ENCODE results near the gene DHRS11.
A peak's percentile ranks its signal among the peaks of the same experiment; 100 is the strongest.

Gene DHRS11

DNA sequence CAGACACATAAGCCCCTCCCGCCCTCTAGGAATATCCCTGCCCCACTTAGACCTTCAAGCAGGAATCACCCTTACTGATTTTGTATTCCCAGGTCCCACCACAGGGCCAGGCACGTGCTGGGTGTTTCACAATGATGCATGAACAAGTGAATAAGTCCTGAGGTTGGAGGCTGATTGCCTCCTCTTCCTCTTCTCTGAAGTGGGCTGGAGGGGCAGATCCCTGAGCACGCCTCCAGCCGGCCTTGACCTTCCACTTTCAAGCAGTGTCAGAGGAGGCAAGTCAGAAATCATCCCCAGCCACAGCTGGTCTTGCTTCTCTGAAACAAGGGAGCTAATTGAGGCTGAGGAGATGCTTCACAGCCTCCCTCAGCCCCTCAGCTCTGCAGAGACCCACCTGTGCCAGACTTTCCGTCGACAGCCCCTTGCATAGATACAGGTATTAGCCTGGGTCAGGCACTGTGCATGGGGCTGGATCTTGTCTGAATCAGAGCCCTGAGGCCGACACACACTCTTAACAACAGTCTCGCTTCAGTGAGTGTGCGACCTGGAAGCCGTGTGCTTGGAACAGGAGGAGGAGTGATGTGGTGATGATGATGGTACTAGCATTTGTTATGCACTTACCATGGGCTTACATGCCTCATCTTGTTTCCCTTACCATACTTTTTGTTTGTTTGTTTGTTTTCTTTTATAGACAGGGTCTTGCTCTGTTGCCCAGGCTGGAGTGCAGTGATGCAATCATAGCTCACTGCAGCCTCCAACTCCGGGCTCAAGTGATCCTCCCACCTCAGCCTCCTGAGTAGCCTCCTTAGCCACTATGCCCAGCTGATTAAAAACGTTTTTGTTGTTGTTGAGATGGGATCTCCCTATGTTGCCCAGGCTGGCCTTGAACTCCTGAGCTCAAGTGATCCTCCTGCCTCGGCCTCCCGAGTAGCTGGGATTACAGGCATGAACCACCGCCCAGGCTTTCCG is 24.7 kb downstream of the DHRS11 start:
- no peak for DNase-seq

DNA sequence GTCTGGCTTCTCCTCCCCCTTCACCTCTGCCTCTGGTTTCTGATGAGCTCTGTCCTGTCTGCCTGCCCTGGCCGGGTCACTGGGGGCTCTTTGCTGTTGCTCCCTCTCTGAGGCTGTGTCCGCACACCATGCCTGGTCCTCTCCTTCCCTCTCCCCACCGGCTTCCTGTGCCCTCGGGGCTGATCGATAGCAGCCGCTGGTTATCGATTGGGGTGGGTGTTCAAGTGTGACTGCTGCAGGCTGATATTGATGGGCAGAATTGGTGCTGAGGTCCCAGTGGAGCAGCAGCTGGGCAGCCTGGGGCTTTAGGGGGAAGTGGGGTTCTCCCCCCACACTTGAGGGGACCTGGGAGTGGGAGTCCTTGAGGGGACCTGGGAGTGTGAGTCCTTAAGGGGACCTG is 26.1 kb downstream of the DHRS11 start:
- DNase-seq, result no peak

DNA sequence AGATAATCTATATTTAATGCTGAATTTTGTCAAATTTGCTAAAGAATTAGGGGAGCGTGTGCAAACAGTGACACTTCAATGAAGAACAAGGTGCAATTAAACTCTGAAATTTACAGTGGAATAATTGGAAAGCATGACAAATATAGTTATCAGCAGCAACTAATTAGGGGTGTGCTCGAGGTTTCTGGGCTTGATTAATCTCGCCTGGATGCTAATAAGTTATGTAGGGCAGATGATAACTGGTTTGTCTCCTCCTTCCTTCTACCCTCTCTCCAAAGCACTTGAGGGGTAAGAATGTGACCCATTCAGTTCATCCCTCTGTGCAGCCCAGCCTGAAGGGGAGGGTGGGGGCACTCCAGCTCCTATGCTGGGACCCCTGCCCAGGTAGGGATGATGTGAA is 31.6 kb downstream of the DHRS11 start:
- no peak for DNase-seq

DNA sequence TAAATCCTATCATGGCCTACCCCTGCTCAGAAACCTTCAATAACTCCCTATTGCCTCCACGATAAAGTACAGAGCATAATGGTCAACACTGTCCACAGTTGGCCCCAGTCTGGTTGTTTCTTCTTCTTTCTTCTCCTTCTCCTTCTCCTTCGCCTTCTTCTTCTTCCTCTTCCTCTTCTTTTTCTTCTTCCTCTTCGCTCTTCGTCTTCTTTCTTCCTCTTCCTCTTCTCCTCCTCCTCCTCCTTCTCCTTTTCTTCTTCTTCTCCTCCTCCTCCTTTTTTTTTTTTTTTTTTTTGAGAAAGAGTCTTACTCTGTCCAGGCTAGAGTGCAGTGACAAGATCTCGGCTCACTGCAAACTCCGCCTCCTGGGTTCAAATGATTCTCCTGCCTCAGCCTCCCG is 33.5 kb downstream of the DHRS11 start:
- DNase-seq, result no peak

DNA sequence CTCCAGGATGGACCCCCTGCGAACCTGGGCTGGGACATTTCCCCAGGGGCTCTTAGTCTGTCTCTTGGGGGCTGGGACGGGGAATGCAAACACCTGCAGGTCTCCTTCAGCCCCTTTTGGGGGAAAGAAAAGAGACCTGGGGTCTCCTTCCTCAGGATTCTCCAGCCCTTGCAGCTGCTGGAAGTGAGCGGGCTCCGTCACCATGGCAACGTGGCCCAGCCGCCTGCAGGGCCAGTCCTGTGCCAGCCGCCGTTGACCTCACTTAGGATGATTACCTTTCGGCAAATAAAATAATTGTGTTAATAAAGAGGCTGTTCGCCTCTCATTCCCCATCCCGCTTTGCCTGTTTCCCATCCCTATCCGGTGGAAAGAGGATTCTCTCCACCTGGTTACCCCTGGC is 35.4 kb downstream of the DHRS11 start:
- no peak for DNase-seq

DNA sequence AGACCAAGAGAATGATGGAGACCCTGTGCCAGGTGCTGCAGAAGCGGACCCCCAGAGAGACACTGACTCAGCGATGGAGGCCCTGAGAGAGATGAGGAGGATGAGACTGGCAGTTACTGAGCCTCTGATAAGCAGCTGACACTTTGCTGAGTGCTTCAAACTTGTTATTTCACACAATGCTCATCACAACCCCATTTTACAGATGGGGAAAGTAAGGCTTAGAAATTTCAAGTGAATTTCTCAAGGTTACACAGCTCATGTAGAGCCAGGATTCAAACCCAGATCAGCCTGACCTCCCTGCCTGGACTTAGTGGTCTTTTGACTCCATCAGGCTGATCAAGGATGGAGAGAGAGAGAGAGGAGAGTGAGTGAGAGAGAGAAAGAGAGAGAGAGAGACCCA is 36.9 kb downstream of the DHRS11 start:
- DNase-seq, result no peak

DNA sequence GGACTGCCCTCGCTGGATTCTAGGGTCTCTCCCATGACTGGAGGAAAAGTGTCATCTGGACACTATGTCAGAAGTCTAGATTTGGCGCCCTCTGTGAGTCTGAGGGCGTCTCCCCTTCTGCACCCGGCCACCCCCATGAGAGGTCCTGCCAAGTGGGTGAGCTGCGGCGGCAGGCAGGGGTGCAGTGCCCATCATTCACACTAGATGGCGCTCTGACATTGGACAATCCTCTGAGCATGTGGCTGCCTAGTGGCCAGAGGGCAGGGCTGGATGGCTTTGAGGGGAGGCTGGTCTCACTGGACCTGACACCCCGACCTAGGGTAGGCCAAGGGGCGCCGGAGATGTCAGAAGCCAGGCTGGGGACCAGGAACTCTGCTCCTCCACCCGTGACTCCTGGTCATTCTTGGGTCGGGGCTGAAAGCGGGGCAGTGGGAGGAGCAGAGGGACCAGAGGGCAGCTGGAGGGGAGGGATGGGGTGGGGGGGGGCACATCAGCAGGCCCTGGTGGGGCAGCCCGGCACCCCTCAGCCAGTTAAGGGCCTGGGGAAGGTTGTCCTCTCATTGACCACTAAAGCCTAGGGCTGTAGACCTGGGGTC is 37.7 kb downstream of the DHRS11 start:
- peak; percentile 86 for DNase-seq

DNA sequence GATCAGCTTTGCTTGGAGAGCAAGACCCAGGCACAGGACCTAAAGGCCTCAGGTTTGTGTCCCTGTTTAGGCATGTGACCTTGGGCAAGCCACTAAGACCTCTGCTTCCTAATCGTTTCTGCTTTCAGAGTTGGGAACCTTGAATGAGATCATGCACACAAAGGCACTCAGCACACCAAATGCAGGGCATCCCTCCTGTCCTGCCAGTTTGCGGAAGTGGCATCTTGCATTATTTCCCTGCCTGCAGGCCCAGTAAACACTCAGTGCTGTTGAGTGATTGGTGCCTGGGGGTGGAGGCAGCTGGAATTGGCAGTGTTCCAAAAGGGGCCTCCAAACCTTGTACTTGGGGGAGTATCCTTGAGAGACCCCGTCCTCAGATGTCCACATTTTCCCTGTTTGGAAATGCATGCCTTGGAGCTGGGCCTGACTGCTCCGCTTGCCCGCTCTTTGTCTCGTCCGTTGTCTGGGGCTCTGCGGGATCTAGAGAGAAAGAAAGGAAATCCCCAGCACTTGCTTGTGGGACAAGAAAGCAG is 38.4 kb downstream of the DHRS11 start:
- no peak for DNase-seq

DNA sequence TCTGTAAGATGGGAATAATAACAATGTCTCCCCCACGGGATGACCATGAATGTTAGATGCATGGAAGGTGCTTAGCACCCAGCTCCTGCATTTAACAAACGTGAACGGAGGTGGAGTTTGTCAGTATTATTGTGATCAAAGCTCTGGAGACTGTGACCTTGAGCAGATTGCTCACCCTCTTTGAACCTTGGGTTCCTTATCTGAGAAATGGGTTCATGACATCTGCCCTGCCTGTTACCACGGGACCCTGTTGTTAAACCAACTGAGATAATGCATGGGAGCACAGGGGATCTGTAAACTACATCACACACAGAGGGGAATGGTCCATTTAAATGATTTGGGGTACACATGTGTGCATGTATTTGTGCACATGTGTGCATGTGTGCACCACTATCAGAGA is 39.3 kb downstream of the DHRS11 start:
- no peak for DNase-seq

DNA sequence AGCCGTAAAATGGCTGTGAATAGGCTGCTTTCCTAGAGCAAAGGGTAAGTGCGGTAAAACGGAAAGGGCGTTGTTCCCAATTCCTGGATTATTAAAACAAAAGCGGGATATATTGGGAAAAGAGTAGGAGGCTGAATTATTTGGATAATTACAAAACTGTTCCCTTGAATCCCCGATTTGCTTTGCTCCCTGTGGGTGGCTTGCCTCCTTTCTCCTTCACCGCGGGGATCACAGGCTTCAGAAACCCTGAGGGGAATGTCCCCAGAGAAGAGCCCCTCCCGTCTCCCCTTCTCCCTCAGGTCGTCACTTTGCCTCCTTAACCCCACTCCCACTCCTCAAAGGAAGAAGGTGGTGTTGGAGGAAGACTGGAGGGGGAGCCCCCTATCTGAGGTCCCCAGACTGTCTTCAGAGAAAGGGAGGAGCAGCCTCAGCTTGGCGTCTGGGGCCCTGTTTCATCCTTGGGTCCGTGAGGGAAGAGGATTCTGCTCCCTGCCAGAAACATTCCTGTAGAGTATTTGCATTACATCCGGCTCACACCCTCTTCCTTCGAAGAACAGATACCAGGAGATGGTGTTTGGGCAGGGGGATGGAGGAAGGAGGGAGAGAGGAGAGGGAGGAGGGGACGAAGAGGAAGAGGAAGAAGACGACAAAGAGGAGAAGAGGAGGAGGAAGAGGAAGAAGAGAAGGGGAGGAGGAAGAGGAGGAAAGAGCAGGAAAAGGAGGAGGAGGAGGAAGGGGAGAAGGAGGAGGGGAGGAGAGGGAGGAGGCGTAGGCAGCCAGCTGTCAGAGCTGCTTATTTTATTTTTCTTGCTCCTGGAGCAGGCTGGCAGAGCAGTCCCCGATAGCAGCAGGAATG is 41.5 kb downstream of the DHRS11 start:
- no peak for DNase-seq

DNA sequence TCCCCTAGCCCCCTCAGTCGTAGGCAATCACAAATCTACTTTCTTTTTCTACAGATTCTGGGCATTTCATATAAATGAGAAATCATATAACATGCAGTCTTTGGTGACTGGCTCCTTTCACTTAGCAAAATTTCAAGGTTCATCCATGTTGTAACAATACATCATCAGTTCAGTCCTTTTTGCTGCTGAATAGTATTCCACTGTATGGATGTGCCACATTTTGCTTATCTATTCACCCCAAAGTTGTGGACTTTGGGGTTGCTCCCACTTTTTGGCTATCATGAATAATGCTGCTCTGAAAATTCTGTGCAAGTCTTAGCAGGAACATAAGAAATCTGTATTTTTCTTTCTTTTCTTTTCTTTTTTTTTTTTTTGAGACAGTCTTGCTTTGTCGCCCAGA is 48.7 kb downstream of the DHRS11 start:
- DNase-seq, result no peak

DNA sequence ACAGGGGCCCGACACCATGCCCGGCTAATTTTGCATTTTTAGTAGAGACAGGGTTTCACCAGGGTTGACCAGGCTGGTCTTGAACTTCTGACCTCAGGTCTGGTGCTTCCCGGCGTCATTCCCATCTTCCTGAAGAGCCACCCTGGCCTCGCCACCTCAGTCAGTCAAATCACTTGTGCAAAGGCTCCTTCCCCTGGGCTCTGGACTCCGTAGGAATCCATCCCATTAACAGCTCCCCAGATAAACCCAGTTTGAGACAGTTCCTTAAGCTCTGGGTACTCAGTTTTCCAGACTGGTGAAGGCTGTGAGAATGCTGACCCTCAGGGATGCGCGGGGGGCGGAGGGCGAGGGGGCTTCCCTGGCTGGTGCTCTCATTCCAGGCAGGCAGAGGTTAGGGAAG is 49.2 kb downstream of the DHRS11 start:
- DNase-seq, result no peak

DNA sequence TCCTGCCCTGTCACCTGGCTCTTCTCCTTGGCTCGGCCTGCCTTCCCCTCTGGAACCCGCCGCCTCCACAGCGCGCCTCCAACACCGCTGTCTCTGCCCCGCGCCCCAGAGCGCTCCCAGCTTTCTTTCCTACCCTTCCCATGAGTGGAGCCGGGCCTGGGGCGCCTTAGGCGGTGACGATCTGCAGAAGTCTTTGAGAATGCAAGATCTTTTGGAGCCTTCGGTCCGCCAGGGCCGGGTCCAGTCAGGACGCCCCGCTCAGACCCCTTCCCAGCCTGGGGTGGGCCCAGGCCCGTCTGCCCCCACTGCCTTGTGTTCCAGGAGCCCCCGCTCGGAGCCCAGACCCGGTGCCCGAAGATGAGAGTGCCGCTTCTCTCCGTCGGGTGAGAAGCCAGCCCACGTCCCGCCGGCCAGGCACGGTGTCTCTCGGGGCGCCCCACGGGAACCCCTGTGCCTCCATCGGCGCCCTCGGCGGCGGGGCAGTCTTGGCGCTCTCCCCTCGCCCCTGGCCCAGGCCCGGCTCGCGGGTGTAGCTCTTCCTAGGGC is 49.7 kb downstream of the DHRS11 start:
- DNase-seq, result no peak

DNA sequence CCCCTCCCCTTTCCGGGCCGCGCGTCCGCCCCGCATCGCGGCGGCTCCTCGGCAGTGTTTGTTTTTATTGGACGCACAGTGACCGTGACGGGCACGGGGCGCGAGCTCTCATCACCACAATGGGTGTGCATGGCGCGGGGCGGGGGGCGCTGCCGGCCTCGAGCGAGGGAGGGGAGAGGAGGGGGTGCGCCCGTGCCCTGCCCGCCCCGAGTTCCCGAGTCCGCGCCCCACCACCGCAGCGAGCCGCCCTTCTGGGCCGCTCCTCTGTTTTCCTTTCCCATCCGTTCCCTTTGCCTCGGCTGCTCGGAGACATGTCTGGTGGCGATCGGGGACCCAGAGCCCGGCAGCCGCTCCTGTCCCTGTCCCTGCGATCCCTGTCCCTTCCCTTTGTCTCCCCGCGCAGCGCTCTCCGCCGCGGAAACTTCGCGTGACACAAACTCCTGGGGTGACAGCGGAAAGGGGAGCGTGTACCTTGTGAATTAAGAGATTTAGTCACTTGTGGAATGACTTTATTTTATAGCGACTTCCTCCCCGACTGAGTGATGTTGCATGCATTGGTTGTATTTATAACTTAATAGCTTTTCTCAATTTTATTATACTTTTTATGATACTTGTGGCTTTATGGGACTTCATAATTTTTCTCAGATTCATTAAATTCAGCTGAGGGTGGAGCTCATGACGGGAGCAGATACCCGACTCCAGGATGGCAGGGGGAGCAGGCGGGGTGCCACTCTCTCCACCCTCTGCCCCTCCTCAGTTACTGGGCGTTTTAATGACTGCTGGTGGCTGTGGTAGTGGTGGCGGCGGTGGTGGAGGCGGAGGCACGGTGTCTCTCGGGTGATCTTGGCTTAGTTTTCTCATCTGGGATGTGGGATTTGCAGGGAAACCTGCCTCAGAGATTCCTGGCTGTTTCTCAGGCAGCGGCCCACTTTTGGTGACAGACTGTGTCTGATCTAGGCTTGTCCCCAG is 50.5 kb downstream of the DHRS11 start:
- peak; percentile 21 for DNase-seq

DNA sequence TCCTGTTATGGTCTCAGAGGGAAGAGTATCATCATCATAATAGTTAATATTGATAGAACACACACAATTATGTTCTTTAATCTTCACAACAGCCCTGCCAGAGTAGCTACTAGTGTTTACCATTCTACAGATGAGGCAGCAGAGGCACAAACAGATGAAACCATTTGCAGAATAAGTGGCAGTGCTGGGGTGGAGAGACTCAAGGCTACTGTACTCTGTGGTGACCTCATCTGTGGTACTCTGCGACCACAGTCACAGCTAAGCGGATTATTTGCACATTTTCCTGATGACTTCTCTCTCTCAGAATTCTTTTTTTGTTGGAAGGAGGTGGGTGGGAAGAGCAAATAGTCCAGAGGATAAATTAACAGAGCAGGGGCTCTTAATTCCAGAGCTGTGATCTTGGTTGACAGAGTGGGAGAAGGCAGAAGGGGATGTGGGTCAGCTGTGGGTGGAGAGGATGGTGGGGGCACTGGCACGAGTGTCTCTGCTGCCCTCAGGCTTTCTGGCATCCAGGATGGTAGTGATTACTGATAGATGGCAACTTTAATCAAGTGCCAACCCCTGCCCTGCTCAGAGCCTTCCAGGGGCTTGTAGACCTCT is 51.5 kb downstream of the DHRS11 start:
- no peak for DNase-seq

DNA sequence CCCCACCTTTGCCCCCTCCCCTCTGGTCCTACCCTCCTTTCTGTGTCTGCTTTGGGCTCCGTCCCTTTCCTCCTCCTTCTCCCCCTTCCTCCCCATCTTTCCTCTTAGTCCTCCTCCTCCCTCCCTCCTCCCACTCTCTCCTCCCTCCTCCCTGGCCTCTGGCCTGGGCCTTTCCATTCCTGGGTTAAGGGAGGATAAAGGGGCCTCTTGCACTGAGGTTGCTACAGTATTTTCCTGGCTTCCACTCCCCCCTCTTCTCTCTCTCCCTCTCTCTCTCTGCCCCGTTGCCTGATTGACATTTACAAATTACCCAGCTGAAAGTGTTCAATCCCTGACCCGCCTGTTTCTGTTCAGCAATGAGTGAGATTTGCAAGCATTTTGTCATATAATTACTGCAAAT is 53.7 kb downstream of the DHRS11 start:
- DNase-seq, result no peak

DNA sequence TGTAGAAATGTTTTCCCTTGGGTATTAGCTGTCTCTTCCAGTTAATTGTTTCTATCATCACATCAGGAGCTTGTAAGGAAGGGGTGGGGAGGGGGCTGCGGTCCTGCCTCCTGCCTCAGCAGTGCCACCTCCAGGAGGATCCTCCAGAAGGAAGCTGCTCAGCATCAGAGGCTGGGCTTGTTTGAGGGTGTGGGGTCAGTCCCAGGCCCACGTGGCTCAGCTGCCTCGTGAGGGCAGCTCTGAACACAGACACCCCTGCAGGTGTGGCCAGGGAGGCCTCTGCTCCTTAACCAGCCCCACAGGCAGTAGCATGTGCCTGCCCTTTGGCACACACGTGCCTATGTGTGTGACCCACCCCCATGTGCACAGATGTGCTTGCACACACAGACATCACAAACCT is 56.0 kb downstream of the DHRS11 start:
- DNase-seq, result no peak

DNA sequence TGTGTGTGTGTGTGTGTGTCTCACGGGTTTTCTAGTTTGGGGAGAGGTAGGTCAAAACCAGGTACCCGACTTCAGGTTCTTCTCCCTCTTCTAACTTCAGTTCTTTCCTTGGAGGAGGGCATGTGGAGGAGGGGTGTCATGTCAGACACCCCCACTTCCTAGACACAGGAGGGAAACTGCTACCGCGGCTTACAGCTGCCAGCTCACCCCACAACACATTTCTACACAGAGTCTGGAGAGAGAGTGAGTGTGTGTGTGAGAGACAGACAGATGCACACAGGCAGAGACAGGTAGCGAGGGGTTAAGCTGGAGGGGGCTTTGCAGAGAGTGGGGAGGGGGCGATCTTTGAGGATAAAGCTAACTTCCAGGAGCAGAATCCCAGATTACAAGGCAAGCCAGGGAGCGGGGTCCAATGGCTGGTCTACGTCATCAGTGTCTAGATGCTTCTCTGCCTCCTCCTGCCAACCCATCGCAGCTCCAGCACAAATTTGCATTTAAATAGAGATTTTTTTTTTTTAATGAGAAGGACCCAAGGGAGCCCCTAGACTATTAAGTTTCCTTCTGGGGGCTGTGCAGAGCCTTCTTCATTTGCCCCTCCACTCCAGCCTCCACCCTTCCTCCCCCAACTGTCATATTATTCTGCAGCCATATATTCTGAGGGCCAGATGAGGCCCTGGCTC is 58.6 kb downstream of the DHRS11 start:
- DNase-seq, result no peak

All from activated CD4-positive, alpha-beta T cell treated with anti-CD3 and anti-CD28 coated beads for 48 hours (primary cell).